ENCODE results near the gene NGRN.

NGRN gene

GRCh38 chr15:90316139-90316538 lies 50.7 kb downstream of the NGRN start:
- DNase-seq: no peak

- no peak for DNase-seq
Observed at GRCh38 chr15:90318591-90318990, 53.1 kb downstream of the NGRN start.

GRCh38 chr15:90320062-90320884 lies 54.8 kb downstream of the NGRN start:
- peak; percentile 71 for DNase-seq

GRCh38 chr15:90320885-90321278 lies 55.4 kb downstream of the NGRN start:
- no peak for DNase-seq

All from right kidney (tissue), 1 donor.